ENCODE results near the gene DNAAF9.

DNA sequence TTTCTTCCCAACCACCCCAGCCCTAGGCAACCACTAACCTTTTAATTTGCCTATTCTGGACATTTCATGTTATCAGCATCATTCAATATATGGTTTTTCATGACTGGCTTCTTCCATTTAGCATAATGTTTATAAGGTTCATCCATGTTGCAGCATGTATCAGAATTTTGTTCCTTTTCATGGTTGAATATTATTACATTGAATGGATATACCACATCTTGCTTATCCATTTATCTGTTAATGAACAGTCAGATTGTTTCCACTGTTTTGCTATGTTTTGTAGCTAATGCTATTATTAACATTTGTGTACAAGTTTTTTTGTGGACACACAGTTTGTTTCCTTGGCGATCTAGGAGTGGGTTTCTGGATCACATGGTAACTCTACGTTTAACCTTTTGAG, 3.0 kb upstream of the DNAAF9 start:
- TF ChIP-seq, protein P1, sequence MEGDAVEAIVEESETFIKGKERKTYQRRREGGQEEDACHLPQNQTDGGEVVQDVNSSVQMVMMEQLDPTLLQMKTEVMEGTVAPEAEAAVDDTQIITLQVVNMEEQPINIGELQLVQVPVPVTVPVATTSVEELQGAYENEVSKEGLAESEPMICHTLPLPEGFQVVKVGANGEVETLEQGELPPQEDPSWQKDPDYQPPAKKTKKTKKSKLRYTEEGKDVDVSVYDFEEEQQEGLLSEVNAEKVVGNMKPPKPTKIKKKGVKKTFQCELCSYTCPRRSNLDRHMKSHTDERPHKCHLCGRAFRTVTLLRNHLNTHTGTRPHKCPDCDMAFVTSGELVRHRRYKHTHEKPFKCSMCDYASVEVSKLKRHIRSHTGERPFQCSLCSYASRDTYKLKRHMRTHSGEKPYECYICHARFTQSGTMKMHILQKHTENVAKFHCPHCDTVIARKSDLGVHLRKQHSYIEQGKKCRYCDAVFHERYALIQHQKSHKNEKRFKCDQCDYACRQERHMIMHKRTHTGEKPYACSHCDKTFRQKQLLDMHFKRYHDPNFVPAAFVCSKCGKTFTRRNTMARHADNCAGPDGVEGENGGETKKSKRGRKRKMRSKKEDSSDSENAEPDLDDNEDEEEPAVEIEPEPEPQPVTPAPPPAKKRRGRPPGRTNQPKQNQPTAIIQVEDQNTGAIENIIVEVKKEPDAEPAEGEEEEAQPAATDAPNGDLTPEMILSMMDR (IDR thresholded peaks at IDR 0.05; ENCODE audit: low read depth, low read length) = no peak
- TF ChIP-seq POLR2A (IDR thresholded peaks at IDR 0.05; ENCODE audit: extremely low read depth, insufficient read length) (no peak), MYC (IDR thresholded peaks at IDR 0.05; ENCODE audit: low read depth, low read length) (no peak)
- TF ChIP-seq, protein P2, sequence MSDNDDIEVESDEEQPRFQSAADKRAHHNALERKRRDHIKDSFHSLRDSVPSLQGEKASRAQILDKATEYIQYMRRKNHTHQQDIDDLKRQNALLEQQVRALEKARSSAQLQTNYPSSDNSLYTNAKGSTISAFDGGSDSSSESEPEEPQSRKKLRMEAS (IDR thresholded peaks at IDR 0.05; ENCODE audit: low read depth, low read length) = no peak

Data from NB4 (cell line).